Astrocyte of the hippocampus (primary cell): ENCODE results near the gene CCDC106.

Source experiments
- DNase-seq: peaks from one replicate; pipeline ENCODE4 v3.0.0; 2011; ENCODE audit warnings: low read depth, low spot score

The CCDC106 gene

GRCh38 chr19:55668603-55669348 lies 20.8 kb downstream of the CCDC106 start:
- no peak for DNase-seq

DNA sequence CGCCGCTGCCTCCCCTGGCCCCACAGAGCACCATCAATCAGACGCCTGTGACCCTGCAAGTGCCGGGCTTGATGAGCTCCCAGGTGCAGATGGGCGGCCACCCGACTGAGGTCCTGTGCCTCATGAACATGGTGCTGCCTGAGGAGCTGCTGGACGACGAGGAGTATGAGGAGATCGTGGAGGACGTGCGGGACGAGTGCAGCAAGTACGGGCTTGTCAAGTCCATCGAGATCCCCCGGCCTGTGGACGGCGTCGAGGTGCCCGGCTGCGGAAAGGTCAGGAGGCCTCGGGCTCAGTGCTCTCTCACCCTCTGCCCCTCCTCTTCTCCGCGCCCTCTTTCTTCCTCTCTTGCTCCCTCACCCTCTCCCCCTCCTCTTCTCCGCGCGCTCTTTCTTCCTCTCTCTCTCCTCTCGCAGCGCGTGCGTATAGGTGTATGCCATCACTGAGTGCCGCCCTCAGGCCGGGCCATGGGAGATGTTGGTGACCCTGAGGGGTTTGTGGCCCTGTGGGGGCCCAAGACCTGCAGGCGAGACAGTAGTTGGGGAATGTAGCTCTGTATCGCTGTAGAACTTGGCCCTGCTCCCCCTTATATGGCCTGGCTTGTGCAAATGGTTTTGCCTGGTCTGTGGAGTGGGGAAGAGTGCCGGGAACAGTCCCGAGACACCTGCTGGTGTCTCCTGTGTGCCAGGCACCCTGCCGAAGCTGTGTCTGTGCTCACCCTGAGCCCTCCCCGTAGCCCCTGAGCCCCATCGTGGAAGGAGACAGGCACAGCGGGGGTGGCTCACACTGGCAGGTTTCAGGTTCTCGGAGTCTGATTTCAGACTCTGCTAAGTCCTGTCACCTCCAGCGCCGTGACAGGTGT lies 21.6 kb downstream of the CCDC106 start:
- no peak for DNase-seq

DNA sequence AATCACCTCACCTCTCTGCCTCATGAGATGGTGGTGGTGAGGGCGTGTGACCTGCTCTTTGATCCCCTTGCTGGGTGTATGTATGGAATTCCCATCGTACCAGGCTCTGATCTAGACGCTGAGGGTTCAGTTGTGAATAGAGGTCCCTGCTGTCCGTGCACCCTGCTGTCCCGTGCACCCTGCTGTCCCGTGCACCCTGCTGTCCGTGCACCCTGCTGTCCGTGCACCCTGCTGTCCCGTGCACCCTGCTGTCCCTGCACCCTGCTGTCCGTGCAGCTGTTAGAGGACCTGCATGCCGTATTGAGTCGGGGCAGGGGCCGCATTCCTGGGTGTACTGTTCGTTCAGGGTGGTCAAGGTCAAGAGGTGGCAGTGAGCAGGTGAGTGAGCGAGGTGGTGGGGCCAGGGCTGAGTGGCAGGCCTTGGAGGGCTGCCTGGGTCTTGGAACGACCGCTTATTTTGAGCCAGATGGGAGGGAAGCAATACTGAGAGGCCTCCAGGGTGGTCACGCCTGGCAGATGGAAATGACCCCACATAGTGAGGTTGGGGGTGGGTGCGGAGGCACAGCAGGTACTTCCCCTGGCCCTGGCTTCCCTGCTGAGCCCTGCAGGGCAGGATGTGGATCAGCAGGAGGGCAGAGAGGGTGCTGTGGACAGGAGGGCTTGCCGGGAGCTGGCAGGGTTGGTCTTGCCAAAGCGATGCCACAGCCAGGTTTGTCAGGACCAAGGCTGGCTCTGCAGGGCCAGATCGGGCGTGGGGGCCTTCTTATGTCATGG lies 22.5 kb downstream of the CCDC106 start:
- peak; percentile 26 for DNase-seq

DNA sequence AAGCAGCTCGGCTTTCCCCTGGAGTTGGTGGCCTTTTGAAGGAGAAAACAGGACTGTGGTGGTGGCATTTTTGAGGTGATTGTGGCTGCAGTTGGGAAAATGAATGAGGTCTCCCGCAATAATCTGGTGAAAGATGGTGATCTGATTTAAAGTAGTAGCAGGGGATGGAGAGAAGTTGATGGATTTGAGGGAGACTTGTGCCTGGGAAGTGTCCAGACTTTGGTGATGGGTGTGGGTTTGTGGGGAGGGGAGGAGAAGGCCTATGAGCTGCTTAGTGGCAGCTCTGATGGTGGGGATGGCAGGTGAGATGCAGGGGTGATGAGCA lies 23.0 kb downstream of the CCDC106 start:
- no peak for DNase-seq

DNA sequence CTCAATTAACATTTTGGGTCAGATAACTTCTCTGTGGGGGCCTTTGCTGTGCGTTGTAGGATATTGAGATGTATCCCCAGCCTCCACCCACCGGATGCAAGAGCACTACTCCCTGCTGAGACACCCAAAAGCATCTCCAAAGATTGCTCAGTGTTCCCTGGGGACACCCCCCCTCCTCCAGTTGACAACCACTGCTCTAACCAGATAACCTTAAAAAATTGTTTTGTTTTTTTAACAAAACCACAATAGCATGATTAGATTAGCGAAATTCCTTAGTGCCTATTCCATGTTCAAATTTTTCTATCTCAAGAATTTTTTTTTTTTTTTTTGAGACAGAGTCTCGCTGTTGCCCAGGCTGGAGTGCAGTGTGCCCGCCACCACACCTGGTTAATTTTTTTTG lies 24.4 kb downstream of the CCDC106 start:
- DNase-seq, result no peak

DNA sequence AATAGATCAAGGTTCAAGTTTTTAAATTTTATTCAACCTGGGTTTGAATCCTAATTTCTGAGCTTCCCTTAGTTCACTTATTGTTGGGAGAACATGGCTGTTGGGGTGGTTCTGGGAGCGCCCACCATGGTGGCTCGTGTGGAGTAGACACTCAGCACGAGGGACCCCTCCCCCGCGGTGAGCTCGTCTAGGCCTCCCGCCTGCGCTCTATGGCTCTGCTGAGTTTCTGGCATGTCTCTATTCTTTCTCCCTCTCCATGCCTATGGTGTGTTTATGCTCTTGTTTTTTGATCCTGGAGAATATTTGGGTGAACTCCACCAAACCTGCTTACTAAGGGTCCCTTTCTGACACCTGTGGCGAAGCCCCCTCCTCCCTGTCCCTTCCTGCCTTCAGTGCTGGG lies 25.5 kb downstream of the CCDC106 start:
- no peak for DNase-seq

- no peak for DNase-seq
These were observed 25.9 kb downstream of the CCDC106 start for GRCh38 chr19:55673889-55674288.

DNA sequence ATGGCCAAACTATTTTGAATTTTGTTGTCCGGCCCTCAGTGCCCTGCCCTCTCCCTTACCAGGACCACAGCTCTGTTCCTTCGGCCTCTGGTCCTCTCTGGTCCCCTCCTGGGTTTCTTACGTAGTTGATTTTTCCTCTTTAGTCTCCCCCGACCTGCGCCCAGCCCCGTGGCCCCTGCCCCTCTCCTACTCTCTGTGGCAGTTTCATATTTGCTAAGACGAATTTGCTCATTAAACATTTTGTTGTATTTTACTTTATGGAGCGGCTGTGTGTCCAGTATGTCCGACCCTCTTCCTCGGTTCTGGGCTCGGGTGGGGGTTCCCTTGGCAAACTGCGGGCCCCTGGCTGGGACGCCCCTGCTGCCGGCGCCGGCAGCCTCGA lies 26.4 kb downstream of the CCDC106 start:
- DNase-seq, result no peak

- DNase-seq, result peak; percentile 98
These were observed 27.0 kb downstream of the CCDC106 start, which contains the start of gene EPN1 for GRCh38 chr19:55674841-55675660. Gene EPN1 (plus strand): TSS chr19:55675226. CDS start chr19:55678628, 3,402 bp downstream.

DNA sequence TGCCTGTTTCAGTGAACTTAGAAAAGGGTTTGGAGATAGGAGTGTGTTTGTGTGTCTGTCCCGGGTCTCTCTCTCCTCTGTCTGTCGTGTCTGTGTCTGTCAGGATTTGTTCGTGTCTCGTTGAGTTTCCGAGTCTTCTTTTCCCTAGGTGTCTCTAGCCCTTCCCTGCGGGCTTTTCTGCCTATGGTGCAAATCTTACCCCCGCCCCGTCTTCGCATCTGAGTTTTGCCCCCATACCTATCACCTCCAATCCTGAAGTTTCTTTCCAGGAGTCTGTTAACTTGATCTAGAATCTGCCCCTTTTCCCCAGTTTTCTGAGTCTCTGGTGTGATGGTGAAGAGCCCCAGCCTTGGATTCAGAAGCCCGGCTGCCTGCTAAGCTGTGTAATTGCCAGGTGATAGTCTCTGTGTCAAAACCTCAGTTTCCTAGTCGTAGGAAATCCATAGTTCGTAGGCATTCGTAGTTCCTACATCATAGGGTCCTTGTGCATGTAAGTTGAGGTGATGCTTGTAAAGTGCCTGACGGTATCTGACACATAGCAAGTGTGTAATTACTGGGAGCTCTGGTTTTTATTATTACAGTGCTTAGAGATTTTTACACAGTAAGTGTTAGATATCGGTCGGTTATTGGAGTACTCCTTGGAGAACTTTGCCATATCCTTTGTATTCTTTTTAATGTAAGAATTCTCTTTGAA lies 27.8 kb downstream of the CCDC106 start:
- no peak for DNase-seq

DNA sequence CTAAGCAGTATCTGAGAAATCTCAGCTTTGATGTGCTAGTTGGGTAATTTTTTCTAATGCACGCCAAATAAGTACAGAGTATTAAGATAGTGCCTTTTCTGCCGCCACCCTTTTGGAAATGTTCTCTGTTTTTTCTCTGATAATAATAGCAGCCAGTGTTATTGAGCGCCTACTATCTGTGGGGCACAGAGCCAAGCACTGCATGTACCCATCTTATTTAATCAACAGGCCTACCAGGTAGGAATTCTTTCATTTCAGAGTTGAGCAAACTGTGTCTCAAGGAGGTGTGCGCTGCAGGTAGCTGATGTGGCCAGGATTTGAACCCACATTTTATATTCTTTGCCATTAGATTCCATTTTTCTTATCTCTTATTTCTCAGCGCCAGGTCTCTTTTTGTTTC lies 28.4 kb downstream of the CCDC106 start:
- DNase-seq, result no peak

DNA sequence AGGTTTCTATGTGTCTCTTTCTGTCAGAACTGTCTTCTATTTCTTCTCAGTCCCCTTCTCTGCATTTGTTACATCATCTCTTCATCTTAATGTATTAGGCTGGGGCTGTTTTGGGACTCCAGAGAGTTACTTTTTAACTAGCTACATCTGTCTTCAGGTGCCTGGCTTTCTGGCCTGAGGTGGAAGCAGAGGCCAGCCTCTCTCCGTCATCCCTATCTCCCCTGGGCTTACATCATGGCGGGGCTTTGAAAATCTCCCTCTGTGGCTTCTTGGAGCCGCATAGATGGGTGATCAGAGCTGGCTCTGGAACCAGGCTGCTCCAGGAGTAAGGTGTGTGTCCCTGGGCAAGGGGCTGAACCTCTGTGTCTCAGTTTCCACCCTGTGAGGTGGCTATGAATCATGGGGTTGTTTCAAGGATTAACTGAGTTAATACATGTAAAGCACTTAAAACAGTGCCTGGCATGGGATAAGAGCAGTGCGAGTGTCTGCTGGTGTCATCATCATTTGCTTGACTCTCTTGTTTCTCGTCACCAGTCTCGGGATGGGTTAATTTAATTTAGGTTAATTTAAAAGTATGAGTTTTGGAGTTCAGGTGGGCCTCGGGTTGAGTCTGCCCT lies 29.0 kb downstream of the CCDC106 start:
- no peak for DNase-seq

- DNase-seq, result no peak
These were observed 29.6 kb downstream of the CCDC106 start for GRCh38 chr19:55677572-55678028.

GRCh38 chr19:55678121-55678671 lies 30.2 kb downstream of the CCDC106 start:
- no peak for DNase-seq

GRCh38 chr19:55679343-55680257 lies 31.6 kb downstream of the CCDC106 start:
- DNase-seq, result no peak

GRCh38 chr19:55680339-55681130 lies 32.5 kb downstream of the CCDC106 start:
- DNase-seq, result no peak

GRCh38 chr19:55681131-55682092 lies 33.4 kb downstream of the CCDC106 start:
- DNase-seq, result peak; percentile 42
